Thyroid gland (tissue), 4 donors: Measurements from ENCODE around the gene FRAS1.

ENCODE experiments used
- CTCF ChIP-seq, 6 experiments: fragments of 200-600 bp in 3 of 6; fragments of 450-650 bp in 3 of 6; sonication (generic) in 3 of 6; IDR thresholded peaks; one replicate each; pipeline ENCODE4 v1.5.1; 2016 to 2019; ENCODE audit warnings: antibody characterized with exemption in 6 of 6, mild to moderate bottlenecking in 2 of 6, inconsistent platforms in 1 of 6, moderate library complexity in 1 of 6
- POLR2A ChIP-seq, 2 donors: fragments of 450-650 bp; IDR thresholded peaks; one replicate each; pipeline ENCODE4 v1.6.1; 2017; ENCODE audit warnings: antibody characterized with exemption in 2 of 2, mild to moderate bottlenecking in 2 of 2, moderate library complexity in 1 of 2

- no peak for TF ChIP-seq POLR2A (IDR thresholded peaks at IDR 0.05)
- no peak for TF ChIP-seq CTCF (IDR thresholded peaks at IDR 0.05)
Measured at GRCh38 chr4:78226279-78226678, 169.2 kb downstream of the FRAS1 start.
